Activated CD4-positive, alpha-beta memory T cell treated with anti-CD3 and anti-CD28 coated beads, Interleukin-2, amount 10 ng/mL, durations not matched to agents 7 days and 5 days (primary cell): Measurements from ENCODE around the gene MPEG1. TPM values are rescaled to one million over a fixed set of nuclear protein-coding genes. Genes with fewer than 3 reads are reported as not detected.

Experiments
- CTCF ChIA-PET: fragments of 350-600 bp; sonication (Branson Sonifier 250); formaldehyde crosslinking; loops from one replicate; lab custom pipeline; 2021; ENCODE audit warnings: antibody characterized with exemption, inconsistent platforms; lab: Charles Lee
- POLR2A ChIA-PET: fragments of 350-600 bp; sonication (Branson Sonifier 250); formaldehyde crosslinking; loops from one replicate; lab custom pipeline; 2021; ENCODE audit warnings: antibody characterized with exemption; lab: Charles Lee
- DNase-seq: peaks from one replicate; pipeline ENCODE4 v3.0.0-alpha.2; 2020
- H3K27ac Mint-ChIP-seq: one replicate; pipeline ENCODE4 v1.8.0; 2021; ENCODE audit warnings: mild to moderate bottlenecking, mixed read lengths
- H3K27me3 Mint-ChIP-seq: one replicate; pipeline ENCODE4 v1.8.0; 2021; ENCODE audit warnings: mixed read lengths
- H3K36me3 Mint-ChIP-seq: one replicate; pipeline ENCODE4 v1.8.0; 2021; ENCODE audit warnings: low read depth, mixed read lengths
- H3K4me1 Mint-ChIP-seq: one replicate; pipeline ENCODE4 v1.8.0; 2021; ENCODE audit warnings: mixed read lengths
- H3K4me3 Mint-ChIP-seq: one replicate; pipeline ENCODE4 v1.8.0; 2021; ENCODE audit warnings: mild to moderate bottlenecking, mixed read lengths
- H3K9me3 Mint-ChIP-seq: one replicate; pipeline ENCODE4 v1.8.0; 2021; ENCODE audit warnings: mixed read lengths
- total RNA-seq, 2 experiments: library from RNA; stranded (reverse); gene quantifications; one replicate each; pipeline ENCODE4 v1.2.3, GENCODE V29; 2021

MPEG1 gene
- total RNA-seq, 2 experiments from 2014 or later: not detected

- Mint-ChIP-seq H3K9me3 (peaks cover 2% of the 10 kb centered on the region), H3K4me1 (peaks cover 9% of the 10 kb centered on the region), H3K27me3 (peaks cover 9% of the 10 kb centered on the region), H3K36me3 (no peaks in the 10 kb centered on the region), H3K27ac (no peak overlapping the region), H3K4me3 (no peak overlapping the region)
- no peak for DNase-seq
- POLR2A ChIA-PET: no interaction called here
- CTCF ChIA-PET: interaction anchor here (1.2 kb wide), 1 partner anchor 55 kb away, joined by 3 read pairs; the partner anchor contains the start of gene DTX4
Measured at GRCh38 chr11:59226396-59226795, 13.7 kb upstream of the MPEG1 start.

GRCh38 chr11:59225017-59225416 lies 12.3 kb upstream of the MPEG1 start:
- no peak overlapping the region for H3K4me3 Mint-ChIP-seq
- ChIA-PET CTCF (no interaction called here), POLR2A (no interaction called here)
- no peaks in the 10 kb centered on the region for H3K9me3 Mint-ChIP-seq
- DNase-seq: no peak
- no peaks in the 10 kb centered on the region for H3K36me3 Mint-ChIP-seq
- H3K4me1 Mint-ChIP-seq: peaks cover 9% of the 10 kb centered on the region
- H3K27ac Mint-ChIP-seq: no peak overlapping the region
- peaks cover 5% of the 10 kb centered on the region for H3K27me3 Mint-ChIP-seq

GRCh38 chr11:59224351-59224928 lies 11.7 kb upstream of the MPEG1 start:
- Mint-ChIP-seq H3K27me3 (peaks cover 5% of the 10 kb centered on the region), H3K36me3 (no peaks in the 10 kb centered on the region), H3K9me3 (no peaks in the 10 kb centered on the region), H3K4me1 (peaks cover 9% of the 10 kb centered on the region), H3K27ac (no peak overlapping the region), H3K4me3 (no peak overlapping the region)
- ChIA-PET CTCF (no interaction called here), POLR2A (no interaction called here)
- no peak for DNase-seq

GRCh38 chr11:59223611-59224010 lies 10.9 kb upstream of the MPEG1 start:
- Mint-ChIP-seq H3K9me3 (no peaks in the 10 kb centered on the region), H3K4me3 (no peak overlapping the region), H3K27me3 (peaks cover 5% of the 10 kb centered on the region), H3K36me3 (no peaks in the 10 kb centered on the region), H3K27ac (no peak overlapping the region), H3K4me1 (peaks cover 9% of the 10 kb centered on the region)
- CTCF ChIA-PET: no interaction called here
- POLR2A ChIA-PET: no interaction called here
- DNase-seq: no peak

- no peak overlapping the region for H3K27ac Mint-ChIP-seq
- ChIA-PET CTCF (no interaction called here), POLR2A (no interaction called here)
- H3K27me3 Mint-ChIP-seq: peaks cover 5% of the 10 kb centered on the region
- no peaks in the 10 kb centered on the region for H3K9me3 Mint-ChIP-seq
- H3K36me3 Mint-ChIP-seq: no peaks in the 10 kb centered on the region
- H3K4me3 Mint-ChIP-seq: no peak overlapping the region
- H3K4me1 Mint-ChIP-seq: peaks cover 9% of the 10 kb centered on the region
- no peak for DNase-seq
Measured at GRCh38 chr11:59223177-59223576, 10.4 kb upstream of the MPEG1 start.

- H3K4me1 Mint-ChIP-seq: peaks cover 10% of the 10 kb centered on the region
- no peak for DNase-seq
- H3K36me3 Mint-ChIP-seq: no peaks in the 10 kb centered on the region
- H3K4me3 Mint-ChIP-seq: no peak overlapping the region
- ChIA-PET CTCF (no interaction called here), POLR2A (no interaction called here)
- no peak overlapping the region for H3K27ac Mint-ChIP-seq
- peaks cover 5% of the 10 kb centered on the region for H3K27me3 Mint-ChIP-seq
- H3K9me3 Mint-ChIP-seq: no peaks in the 10 kb centered on the region
Measured at GRCh38 chr11:59222464-59223060, 9.8 kb upstream of the MPEG1 start.

- Mint-ChIP-seq H3K36me3 (no peaks in the 10 kb centered on the region), H3K27ac (no peak overlapping the region), H3K4me1 (peaks cover 21% of the 10 kb centered on the region), H3K9me3 (no peaks in the 10 kb centered on the region), H3K4me3 (no peak overlapping the region), H3K27me3 (peaks cover 4% of the 10 kb centered on the region)
- CTCF ChIA-PET: no interaction called here
- POLR2A ChIA-PET: no interaction called here
- DNase-seq: no peak
Measured at GRCh38 chr11:59221441-59221840, 8.7 kb upstream of the MPEG1 start.

GRCh38 chr11:59219836-59220235 lies 7.1 kb upstream of the MPEG1 start:
- no peak overlapping the region for H3K4me3 Mint-ChIP-seq
- H3K4me1 Mint-ChIP-seq: peaks cover 21% of the 10 kb centered on the region
- H3K36me3 Mint-ChIP-seq: no peaks in the 10 kb centered on the region
- DNase-seq: no peak
- CTCF ChIA-PET: no interaction called here
- POLR2A ChIA-PET: no interaction called here
- no peak overlapping the region for H3K27ac Mint-ChIP-seq
- no peaks in the 10 kb centered on the region for H3K9me3 Mint-ChIP-seq
- H3K27me3 Mint-ChIP-seq: peaks cover 3% of the 10 kb centered on the region

- ChIA-PET CTCF (no interaction called here), POLR2A (no interaction called here)
- H3K27me3 Mint-ChIP-seq: peaks cover 3% of the 10 kb centered on the region
- no peaks in the 10 kb centered on the region for H3K36me3 Mint-ChIP-seq
- no peak overlapping the region for H3K4me3 Mint-ChIP-seq
- no peak overlapping the region for H3K27ac Mint-ChIP-seq
- H3K4me1 Mint-ChIP-seq: peaks cover 15% of the 10 kb centered on the region
- H3K9me3 Mint-ChIP-seq: no peaks in the 10 kb centered on the region
- DNase-seq: no peak
Measured at GRCh38 chr11:59218893-59219292, 6.2 kb upstream of the MPEG1 start.

- ChIA-PET POLR2A (no interaction called here), CTCF (interaction anchor here (0.9 kb wide), 1 partner anchor 15 kb away, joined by 3 read pairs; no protein-coding TSS in a partner anchor)
- Mint-ChIP-seq H3K36me3 (no peaks in the 10 kb centered on the region), H3K9me3 (no peaks in the 10 kb centered on the region), H3K4me1 (peaks cover 12% of the 10 kb centered on the region), H3K27ac (no peak overlapping the region), H3K27me3 (peaks cover 3% of the 10 kb centered on the region), H3K4me3 (no peak overlapping the region)
- no peak for DNase-seq
Measured at GRCh38 chr11:59218319-59218718, 5.6 kb upstream of the MPEG1 start.

- Mint-ChIP-seq H3K36me3 (no peaks in the 10 kb centered on the region), H3K27ac (no peak overlapping the region), H3K4me3 (no peak overlapping the region), H3K4me1 (peaks cover 12% of the 10 kb centered on the region), H3K27me3 (peaks cover 3% of the 10 kb centered on the region), H3K9me3 (no peaks in the 10 kb centered on the region)
- ChIA-PET POLR2A (no interaction called here), CTCF (interaction anchor here (0.6 to 1.0 kb wide), 3 partner anchors 14 to 45 kb away, joined by 3 to 4 read pairs (median 3); partner anchors contain the start of gene DTX4)
- DNase-seq: no peak
Measured at GRCh38 chr11:59216641-59217564, 4.2 kb upstream of the MPEG1 start.

GRCh38 chr11:59214141-59214893 lies 1.6 kb upstream of the MPEG1 start:
- no peak for DNase-seq
- Mint-ChIP-seq H3K4me3 (no peak overlapping the region), H3K36me3 (no peaks in the 10 kb centered on the region), H3K9me3 (no peaks in the 10 kb centered on the region), H3K27me3 (peaks cover 7% of the 10 kb centered on the region), H3K4me1 (peaks cover 12% of the 10 kb centered on the region), H3K27ac (no peak overlapping the region)
- ChIA-PET POLR2A (no interaction called here), CTCF (no interaction called here)

GRCh38 chr11:59212222-59212621 lies 505 bp downstream of the MPEG1 start:
- DNase-seq: no peak
- no peaks in the 10 kb centered on the region for H3K9me3 Mint-ChIP-seq
- ChIA-PET CTCF (interaction anchor here (1.7 kb wide), 1 partner anchor 9 kb away, joined by 4 read pairs; no protein-coding TSS in a partner anchor), POLR2A (no interaction called here)
- H3K4me1 Mint-ChIP-seq: peaks cover 21% of the 10 kb centered on the region
- H3K36me3 Mint-ChIP-seq: no peaks in the 10 kb centered on the region
- no peak overlapping the region for H3K27ac Mint-ChIP-seq
- no peak overlapping the region for H3K4me3 Mint-ChIP-seq
- peaks cover 19% of the 10 kb centered on the region for H3K27me3 Mint-ChIP-seq
